GM18870 (cell line): ENCODE measurements around the gene MYL12B.
"Not testable (repeated sequence)": the region's sequence is repeated elsewhere in the genome, so short reads cannot be mapped to it uniquely, and the experiment has no call there.

Source experiments
- ATAC-seq: cut with Tn5 transposase; IDR thresholded peaks from one replicate; pipeline ENCODE4 v1.9.1; 2021; ENCODE audit warnings: moderate library complexity; ENCODE audit not compliant: unreplicated experiment

The MYL12B gene

DNA sequence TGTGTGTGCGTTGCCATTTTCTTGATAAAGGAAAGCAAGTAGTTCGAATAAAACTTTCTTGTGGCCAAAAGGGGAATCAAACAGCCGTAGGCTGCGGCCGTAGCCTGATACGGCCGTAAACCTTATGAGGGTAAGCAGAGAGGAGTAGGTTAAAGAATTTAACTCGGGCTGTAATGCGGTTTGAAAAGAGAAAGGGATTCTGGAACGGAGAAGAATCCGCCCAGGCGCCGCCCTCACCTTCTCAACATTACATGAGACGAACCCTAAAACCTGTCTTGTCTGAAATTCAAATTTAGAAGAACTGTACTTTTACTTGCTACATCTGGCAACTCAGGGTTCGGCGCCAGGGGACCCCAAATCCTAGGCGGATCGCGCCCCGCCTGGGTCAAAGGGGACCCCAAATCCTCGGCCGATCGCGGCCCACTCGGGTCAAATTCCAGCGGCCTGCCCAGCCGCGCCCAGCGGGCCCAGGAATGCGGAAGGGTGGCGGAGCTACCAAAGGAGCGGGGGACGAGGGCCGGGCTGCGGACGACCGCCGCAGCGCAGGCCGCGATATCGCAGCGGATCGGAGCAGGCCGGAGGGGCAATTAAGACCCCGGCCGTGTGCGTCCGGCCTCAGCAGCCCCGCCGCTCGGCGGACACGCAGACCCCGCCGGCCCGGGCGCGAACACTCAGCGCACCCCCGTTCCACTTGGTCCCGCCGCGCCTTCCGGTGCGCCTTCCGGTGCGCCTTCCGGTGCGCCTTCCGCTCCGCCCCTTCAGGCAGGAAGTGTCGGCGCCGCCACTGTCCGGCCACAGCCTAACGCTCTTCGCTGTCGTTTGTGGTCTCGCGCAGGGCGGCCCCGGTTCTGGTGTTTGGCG lies at the start of gene MYL12B:
TSS of gene MYL12B (plus strand) at position 761 of the 861 bp plus-strand sequence. CDS start 10,766 bp downstream, outside the sequence.
- peak; percentile 66 for ATAC-seq

DNA sequence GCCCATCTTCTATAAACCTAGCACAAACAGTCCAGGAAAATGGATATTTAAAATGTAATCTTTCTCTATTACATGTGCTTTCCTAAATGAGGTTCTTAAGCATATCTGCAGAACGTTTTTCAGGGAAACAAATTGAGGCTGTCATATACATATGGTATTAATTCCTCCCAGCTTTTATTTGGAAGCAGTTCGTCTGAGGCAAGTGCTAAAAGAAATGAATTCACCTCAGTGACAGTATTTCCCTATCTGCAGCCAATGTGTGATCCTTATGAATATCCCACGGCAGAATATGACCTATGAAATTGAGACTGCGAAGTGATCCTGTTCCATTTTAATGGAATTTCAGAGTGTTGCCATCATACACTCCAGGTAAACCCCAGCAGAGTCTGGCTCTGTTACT lies 49.3 kb upstream of the MYL12B start:
- no peak for ATAC-seq

DNA sequence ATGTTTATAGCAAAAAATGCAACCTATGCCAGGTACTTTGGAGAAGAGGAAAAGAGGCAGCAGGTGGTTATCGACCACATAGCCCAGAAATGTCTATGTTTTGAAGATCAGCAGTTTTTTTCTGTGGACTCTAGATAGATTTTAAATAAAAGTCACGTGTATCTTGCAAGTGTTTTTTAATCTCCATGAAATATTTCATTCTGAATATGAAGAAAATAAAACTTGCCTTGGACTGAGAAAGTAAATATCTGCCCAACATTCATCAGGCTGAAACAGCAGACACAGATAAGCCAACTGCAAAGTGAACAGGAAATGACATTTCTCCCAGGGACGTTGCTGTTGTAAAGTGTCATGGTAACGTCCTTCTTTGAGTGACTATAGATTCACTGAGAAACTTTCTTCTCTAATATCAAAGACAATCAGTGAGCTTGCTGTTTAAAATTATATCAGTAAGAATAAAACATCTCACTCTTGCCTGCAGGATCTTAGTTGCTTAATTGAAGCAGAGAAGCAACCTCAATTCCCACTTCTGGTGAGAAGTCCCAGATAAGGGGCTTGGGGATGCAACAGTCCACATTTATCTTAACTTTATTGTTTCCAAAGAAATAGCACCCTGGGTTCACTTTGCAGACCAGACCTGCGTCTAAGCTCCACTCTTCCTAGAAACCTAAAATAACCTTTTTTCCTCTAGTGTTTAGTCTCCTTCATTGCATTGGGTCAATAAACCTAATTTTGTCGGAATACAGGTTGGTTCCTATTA lies 48.5 kb upstream of the MYL12B start:
- no peak for ATAC-seq

DNA sequence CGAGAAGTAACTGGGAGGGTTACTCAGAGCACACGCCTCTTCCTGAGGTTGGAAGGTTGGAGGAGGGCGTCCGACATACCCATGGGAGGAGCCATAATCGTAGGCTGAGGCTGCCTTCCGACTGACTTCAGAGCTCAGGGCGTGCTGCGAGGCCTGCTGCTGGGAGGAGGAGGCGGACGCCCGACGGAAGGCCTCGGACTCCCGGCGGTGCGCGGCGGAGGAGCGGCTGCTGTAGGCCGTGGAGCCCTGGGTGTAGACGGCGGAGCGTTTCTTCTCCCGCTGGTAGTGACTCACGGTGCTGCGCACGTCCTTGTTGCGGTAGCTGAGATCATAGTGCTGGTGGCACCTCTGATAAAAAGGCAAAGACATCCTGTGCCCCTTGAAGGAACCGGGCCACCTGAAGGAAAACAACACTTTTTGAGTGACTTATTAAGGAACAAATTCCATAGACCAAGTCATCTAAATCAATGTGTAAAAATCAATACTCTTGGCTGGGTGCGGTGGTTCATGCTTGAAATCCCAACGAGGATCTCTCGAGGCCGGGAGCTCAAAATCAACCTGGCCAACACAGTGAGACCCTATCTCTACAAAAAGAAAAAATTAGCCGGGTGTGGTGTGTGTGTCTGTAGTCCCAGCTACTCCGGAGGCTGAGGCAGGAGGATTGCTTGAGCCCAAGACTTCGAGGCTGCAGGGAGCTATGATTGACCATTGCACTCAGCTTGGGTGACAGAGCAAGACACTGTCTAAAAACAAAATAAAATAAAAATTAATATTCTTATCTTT lies 46.9 kb upstream of the MYL12B start:
- no peak for ATAC-seq

DNA sequence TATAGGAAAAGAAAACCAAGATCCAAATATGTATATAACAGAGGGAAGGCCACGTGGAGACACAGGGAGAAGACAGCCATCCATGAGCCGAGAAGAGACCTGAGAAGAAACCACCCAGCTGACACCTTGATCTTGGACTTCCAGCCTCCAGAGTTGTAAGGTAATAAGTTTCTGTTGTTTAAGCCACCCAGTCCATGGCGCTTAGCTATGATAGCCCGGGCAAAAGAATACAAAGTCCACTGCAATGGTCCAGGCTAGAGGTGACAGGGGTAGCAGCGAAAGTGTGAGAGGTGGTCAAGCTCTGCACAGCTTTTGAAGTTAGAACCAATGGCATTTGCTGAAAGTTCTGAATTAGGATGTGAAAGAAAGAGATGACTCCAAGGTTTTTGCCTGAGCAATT lies 44.9 kb upstream of the MYL12B start:
- ATAC-seq: no peak

DNA sequence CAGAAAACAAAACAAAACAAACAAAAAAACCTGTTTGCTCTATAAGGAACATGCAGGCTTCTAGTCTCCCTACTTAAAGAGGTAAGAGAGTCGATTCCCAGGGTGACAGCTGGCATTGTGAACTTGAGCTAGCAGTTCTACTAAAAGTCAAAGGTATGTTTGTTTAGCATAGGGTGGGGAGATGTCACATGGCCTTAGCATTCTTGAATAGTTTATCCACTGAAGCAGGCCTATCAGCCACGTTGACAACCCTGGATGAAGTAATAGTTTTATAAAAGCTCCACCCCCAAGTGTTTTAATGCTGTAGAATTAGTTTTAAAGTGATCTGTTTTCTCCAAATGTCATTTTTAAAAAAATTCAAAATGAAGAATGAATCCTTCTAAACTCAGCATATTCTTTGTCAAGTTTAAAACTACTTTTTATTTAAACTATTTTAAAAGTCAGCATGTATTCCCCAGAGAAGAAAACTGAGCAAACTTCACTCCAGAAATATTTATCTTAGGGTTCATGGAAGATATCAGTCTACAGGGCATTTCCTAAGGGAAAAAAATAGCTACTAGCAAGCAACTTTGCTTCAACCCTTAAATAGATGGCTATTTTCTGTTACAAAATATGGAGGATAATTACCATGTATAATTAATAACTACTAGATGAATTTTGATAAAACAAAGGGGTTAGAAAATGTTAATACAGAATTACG lies 43.8 kb upstream of the MYL12B start:
- ATAC-seq: no peak

DNA sequence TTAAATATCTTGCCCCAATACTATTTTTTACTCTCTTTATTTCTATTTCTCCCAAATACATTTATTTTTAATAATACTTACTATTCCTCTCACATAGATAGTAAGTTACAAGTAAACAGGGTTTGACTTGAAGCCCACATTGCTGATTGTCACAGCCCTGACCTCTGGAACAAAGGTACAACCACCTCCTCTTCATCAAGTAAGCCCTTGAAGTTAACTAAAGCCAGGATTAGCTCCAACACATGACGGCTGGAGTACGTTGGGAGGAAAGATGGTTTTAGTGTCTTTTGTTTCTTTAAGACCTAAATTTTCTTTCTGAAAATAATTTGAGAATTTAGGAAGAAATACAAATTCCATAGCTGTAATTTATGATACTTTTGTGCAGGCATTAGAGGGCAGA lies 43.1 kb upstream of the MYL12B start:
- ATAC-seq: no peak

DNA sequence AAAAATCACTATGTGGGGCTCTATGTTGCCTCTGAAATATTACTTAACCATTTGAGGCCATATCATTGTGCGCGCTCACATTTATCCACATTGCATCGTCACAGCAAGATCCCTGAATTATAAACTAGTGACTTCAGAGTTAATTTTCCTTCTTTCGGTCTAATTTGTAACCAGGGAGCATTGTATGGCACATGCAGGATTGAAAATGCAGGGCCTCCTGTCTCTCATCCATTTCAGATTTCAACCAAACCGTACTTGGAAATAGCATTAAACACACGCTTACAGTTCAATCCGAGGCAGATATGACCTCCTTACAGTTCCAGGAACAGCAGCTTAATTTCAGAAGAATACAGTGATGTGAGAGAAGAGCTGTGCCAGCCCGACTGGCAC lies 42.7 kb upstream of the MYL12B start:
- ATAC-seq: no peak

DNA sequence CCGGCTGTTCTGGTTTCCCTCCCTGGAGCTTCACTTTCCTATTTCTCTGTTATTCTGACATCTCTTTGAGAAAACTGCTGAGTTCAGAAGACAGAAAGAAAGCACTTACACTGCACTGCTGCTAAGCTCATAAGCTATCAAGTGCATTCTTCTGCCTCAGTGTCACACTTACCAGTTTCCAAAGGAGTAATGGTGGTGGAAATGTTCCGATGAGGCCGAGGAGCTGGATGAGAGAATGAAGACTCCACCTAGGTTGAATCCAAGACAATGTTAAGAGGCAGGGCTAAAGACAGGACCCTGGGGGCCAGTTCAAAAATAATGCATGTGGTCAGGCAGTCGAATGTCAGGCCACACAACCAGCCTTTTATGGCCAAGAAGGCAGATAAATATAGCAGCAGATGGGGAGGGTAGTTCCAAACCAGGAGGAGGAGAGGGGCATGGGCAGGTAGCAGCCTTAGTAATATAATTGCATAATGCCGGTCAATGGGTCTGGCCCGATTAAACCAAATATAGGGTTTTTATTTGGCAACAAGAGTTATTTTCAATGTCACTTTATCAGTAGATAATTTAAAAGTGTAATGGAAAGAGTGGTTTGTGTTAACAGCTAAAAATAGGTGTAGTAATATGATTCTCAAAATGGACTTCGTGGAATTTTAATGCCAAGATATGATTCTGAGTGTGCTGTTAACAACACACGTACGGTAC lies 42.1 kb upstream of the MYL12B start, which contains the start of gene MYOM1:
TSS of gene MYOM1 (minus strand) at position 338 of the 705 bp plus-strand sequence. CDS start 4,745 bp downstream, outside the sequence.
- no peak for ATAC-seq

DNA sequence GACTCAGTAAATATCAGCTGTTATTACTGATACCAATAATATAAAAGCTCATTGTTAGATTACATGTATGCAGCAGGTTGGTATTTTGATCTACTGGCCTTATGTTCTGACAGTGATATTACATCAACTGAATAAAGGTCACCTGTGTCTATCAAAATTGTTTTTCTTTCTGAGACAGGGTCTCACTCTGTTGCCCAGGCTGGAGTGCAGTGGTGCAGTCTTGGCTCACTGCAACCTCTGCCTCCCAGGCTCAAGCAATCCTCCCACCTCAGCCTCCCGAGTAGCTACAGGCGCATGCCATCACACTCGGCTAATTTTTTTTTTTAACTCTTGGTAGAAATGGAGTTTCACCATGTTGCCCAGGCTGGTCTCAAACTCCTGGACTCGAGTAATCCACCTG lies 41.1 kb upstream of the MYL12B start:
- not testable (repeated sequence) for ATAC-seq

DNA sequence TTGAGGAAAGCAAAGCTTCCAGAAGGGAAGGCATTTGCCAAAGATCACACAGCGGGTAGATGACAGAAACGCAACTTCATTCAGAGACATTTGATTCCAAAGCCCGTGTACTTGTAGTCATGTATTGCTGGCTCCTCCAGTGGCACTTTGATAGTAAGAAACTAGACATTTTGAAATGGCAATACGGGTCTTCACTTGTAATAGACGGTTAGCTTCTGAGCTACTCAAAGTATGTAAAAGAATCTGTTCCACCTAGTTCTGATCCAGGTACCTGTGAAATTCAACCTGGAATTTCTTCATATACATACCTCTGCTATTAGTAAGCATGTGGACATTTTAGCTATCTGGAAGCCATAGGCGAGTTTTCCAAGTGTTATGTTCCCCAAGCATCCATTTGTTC lies 40.4 kb upstream of the MYL12B start:
- ATAC-seq: no peak

DNA sequence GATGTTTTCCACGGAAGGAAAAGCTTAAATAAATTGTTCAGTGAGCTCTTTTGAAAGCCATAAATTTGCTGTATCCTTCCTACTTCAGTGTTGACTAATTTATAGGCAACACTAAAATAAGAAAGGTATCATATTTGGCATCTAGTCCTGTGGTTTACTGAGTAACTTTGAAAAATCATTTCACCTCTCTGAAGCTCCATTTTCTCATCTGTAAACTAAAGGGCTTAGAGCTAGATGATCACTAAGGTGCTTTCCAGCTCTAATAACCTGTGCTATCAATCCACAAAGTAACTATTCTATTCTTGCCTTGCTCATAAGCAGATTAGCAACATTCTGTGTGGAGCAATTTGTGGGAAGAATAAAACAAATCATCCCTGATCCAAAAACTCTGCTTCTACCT lies 38.6 kb upstream of the MYL12B start:
- ATAC-seq: no peak

DNA sequence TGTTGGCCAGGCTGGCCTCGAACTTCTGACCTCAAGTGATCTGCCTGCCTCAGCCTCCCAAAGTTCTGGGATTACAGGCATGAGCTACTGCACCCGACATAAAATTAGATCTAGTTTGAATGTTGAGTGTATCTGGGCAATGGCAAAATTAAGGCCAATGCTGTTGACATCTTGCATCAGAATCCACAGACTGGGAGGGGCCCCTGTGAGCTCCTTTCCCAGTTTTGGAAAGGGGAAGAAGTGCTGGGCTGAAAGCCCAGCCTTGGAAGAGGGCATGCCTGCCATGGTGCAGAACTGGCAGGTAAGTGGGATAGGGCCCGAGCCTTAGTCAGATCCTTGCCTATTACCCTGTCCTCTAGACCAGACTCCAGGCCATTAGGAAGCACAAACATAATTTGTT lies 37.7 kb upstream of the MYL12B start:
- ATAC-seq: no peak

DNA sequence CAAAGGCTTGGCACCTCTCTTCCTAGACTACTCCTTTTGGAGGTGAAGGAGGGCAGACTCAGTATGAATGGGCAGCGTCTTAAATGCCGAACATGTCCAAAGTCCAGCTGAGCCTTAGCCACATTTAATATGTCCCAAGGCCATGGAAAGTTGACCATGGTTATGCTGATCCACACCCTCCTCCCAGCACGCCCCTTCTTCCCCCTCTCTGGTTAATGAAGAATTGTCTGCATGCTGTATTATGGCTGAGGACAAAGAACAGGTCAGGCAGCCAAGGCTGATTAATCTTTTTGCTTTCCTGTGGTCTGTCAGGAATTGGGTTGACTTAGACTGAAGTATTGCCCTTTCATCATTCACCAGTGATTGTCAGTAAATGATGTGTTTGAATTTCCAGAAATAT lies 36.3 kb upstream of the MYL12B start:
- no peak for ATAC-seq

DNA sequence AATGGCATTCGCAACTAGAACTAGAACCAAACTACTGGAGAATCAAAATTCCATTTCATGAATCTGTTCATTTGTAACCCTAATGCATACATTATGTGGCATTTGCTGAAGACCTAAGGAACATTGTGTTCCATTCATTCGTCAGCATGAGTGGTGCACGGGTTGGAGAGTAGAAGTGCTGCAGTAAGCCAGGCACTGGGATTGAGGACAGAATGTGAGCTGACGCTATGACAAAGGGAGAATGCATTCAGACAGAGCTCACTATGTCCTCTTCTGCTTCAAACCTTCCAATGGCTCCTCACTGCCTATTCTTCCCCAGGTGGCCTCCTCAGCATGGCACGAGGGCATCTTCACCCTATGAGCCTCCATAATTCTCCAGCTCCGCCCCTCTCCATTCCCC lies 35.9 kb upstream of the MYL12B start:
- ATAC-seq: no peak

DNA sequence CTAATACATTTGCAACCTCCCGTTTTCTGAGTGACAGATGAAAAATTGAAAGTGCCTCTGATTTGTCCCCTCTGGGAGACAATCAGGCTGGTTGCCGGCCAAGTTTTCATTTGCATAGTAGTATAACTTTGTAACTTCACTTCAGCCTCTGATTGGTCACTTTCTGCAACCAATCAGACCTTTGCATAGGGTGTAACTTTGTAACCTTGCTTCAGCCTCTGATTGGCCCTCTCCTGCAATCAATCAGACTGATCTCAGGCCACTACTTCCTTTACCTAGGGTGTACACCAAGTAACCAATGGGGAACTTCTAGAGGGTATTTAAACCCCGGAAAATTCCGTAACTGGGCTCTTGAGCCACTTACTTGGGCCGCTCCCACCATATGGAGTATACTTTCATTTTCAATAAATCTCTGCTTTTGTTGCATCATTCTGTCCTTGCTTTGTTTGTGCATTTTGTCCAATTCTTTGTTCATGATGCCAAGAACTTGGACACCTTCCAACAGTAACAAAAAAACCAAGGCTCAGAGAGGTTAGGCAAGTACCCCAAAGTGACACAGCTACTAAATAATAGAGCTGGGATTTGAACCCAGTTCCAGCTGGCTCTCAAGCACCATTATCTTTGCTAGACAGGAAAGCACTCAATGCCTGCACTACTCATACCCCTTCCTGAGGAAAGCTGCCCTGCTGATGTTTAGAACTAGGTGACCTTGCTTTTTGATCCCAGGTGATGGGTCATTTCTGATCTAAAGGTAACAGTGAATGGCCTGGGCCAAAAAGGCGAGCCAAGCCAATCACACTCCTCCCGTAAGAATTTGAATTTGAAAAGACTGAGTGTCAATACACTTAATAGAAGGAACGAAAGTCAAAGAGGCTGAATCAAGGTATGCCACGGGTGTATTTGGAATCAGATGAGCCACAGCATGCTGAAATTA lies 31.3 kb upstream of the MYL12B start:
- no peak for ATAC-seq

DNA sequence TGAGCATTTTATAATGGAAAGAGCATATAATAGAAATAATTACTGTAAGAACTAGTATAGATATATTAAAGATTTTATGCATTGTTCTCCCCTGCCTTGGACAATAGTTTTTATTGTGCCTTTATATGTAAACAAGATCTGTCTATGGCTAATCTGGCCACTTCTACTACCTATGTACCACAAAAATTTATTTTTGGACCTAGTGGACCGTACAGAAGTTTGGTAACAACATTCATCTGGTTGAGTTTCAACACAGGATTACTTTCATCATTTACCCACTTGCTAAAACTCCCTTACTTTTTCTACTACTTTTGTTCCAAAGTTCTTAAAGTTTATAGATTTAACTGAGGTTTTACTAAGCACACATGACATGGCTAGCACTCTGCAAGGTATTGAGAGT lies 28.9 kb upstream of the MYL12B start:
- no peak for ATAC-seq

DNA sequence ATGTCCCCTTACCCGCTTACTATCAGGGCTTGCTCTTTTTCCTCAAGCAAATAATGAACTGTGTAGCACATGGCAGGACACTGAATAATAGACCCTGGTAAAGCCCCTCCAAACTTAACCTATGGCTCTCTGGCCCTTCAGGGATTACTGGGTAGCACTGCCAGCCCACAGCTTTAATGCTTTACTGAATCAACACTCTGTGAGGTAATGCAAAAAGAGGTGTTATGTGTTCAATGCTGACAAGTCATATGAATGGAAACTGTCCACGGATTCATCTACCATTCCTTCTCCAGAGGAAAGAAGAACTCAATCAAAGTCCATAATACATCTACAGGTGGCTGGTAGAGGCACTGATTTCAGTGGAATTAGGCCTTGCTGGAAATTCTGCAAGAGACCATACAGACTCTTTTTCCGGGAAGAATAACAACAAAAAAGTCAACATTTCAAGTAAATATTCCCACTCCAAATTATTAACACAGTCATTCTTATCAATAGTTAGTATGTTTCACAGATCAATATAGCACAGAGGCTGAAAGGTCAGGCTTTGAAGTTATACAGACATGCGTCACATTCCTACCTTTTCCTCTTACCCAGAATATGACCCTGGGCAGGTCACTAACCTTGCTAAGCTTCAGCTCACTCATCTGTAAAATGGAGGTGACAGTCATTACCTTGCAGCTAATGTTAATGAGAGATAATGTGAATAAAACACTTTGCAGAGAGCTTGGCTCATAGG lies 28.3 kb upstream of the MYL12B start:
- no peak for ATAC-seq
